ENCODE measurements around the gene SOX30.
"Not testable (repeated sequence)": the region's sequence is repeated elsewhere in the genome, so short reads cannot be mapped to it uniquely, and the experiment has no call there.

Gene SOX30

DNA sequence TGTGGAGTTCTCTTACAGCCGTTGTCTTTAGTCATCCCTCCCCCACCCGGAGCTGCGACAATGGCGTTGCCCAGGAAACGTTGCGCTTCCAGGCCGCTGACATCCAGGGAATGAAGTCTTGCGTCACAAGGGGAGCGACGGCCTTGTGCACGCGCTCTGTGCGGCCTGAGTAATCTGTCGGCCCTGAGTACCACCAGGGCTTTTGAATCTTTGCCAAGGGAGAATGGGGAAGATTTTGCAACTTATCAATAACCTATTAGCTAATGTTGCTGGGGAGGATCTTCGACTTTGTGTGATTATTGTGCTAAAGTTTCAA lies at the start of gene SOX30:
TSS of gene SOX30 (minus strand) at position 62 of the 316 bp plus-strand sequence. CDS start 360 bp downstream, outside the sequence.
- H3K4me3 ChIP-seq (ENCODE audit: low read depth, low read length): no peak within 1 kb of the TSS
- TF ChIP-seq, protein P1, sequence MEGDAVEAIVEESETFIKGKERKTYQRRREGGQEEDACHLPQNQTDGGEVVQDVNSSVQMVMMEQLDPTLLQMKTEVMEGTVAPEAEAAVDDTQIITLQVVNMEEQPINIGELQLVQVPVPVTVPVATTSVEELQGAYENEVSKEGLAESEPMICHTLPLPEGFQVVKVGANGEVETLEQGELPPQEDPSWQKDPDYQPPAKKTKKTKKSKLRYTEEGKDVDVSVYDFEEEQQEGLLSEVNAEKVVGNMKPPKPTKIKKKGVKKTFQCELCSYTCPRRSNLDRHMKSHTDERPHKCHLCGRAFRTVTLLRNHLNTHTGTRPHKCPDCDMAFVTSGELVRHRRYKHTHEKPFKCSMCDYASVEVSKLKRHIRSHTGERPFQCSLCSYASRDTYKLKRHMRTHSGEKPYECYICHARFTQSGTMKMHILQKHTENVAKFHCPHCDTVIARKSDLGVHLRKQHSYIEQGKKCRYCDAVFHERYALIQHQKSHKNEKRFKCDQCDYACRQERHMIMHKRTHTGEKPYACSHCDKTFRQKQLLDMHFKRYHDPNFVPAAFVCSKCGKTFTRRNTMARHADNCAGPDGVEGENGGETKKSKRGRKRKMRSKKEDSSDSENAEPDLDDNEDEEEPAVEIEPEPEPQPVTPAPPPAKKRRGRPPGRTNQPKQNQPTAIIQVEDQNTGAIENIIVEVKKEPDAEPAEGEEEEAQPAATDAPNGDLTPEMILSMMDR (IDR thresholded peaks at IDR 0.05; ENCODE audit: low read depth, low read length): no peak

DNA sequence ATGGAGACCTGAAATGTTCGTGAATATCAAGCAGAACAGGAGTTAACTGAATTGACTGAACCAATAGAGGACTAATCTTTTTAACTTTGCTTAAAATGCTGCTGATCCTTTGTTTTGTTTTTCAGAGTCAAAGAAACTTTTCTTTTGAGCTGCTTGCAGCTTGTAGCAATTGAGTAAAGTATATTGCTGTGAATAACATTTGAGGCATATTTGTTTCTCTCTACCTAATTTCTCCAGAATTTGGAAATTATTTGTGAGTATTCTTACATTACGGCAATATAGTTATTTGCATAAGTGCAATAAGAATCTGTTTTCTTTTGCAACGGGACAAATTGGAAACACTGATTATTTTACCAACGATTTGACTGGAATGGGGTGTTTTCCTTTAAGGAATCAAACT lies 46.4 kb upstream of the SOX30 start:
- not testable (repeated sequence) for H3K4me3 ChIP-seq (ENCODE audit: low read depth, low read length)

DNA sequence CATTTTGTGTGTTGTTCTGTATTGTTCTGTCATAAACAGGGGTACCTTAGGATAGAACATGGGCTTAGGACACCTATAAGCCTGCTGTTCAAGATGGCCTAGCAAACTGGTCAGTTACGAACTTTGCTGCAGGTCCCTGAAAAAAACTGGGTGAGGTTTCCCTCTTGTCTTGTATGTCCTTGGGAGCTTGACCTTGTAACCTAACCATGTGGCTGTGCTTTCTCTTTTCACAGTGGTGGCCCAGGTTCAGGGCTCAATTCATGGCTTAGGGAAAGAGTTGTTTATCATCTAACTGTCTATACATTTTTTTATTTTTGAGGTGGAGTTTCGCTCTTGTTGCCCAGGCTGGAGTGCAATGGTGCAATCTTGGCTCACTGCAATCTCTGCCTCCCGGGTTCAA lies 43.9 kb upstream of the SOX30 start:
- not testable (repeated sequence) for H3K4me3 ChIP-seq (ENCODE audit: low read depth, low read length)

DNA sequence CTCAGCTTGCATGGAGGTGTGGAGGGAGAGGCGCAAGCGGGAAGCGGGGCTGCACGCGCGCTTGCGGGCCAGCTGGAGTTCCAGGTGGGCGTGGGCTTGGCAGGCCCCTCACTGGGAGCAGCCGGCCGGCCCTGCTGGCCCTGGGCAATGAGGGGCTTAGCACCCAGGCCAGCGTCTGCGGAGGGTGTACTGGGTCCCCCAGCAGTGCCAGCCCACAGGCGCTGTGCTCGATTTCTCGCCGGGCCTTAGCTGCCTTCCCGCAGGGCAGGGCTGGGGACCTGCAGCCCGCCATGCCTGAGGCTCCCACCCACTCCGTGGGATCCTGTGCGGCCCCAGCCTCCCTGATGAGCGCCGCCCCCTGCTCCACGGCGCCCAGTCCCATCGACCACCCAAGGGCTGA lies 41.6 kb upstream of the SOX30 start:
- H3K4me3 ChIP-seq (ENCODE audit: low read depth, low read length): not testable (repeated sequence)

DNA sequence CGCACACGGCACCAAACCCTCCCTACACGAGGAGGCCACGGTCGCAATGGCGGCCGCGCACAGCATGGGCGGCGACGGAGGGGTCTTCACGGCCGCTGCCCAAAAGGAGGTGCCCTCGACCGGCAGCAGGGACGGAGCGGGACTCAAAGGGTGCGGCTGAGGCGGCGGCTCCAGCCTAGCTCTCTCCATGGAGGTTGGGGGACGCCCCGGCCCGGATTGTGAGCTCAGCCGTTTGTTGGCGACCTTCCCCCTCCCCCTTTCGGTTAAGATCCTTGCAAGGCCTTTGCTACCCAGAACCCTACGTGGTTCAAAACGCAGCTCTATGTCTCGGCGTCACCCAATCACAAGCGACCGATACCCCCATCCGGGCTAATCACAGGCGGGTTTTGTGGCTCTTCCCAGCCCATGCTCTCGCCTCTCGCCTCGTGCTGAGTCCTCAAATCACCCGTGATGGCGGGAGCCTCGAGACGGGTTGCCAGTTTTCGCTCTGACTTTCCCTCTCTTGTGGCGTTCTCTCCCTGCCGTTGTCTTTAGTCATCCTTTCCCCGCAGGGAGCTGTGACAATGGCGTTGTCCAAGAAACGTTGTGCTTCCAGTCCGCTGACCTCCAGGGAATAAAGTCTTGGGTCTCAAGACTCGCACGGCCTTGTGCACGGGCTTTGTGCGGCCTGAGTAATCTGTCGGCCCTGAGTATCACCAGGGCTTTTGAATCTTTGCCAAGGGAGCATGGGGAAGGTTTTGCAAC lies 38.6 kb upstream of the SOX30 start:
- H3K4me3 ChIP-seq (ENCODE audit: low read depth, low read length): no peak overlapping the region
- TF ChIP-seq, protein P1 (IDR thresholded peaks at IDR 0.05; ENCODE audit: low read depth, low read length): no peak

DNA sequence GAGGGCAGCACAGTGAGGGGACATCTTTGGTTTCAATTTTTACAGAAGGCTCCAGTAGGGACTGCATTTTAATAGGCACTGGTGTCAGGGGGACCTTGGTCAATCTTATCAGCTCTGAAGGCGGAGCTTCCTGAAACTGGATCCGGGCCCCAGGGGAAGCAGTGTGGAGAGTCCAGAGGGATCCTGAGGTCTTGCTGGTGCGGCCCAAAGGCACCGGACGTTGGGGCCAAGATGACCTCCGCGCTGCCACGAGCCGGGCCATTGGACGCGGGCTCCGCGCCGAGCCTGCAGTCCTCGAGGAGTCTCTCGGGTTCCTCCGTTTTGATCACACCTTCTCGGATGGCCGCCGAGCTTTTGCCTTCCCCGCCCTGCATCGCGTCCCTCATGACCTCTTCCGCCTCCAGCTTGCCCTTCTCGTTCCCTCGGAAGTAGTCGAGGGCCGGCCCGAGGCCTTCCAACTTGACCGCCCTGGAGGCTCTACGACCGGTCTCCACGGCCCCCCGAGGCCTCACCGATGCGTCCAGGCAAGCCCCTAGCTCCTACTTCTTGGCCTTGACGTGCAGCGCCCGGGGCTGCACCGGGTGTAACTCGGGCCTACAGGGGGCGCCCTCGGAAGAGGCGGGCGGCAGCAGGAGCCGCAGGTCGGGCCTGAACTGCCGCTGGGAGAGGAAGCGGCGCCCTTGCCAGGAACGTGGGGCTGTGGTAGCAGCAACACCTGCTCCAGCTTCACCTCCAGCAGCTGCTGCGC lies 37.9 kb upstream of the SOX30 start:
- no peak overlapping the region for H3K4me3 ChIP-seq (ENCODE audit: low read depth, low read length)
- TF ChIP-seq, protein P1 (IDR thresholded peaks at IDR 0.05; ENCODE audit: low read depth, low read length): no peak

DNA sequence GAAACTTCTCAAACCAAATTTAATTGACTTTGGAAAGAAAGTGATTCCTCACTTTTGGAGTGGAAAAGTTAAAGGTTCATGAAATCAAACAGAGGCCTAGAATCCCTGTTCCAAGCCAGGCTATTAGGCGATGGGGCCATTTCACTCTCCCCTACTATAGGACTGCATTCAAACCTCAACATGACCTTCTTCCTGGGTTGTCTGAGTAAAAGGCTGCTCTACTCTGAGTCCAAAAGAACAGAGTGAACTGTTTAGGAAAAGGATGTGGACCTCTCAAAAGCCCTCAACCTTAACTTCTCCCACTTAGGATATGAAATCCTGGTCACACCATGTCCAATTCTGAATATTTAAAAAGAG lies 34.9 kb upstream of the SOX30 start:
- TF ChIP-seq, protein P1 (IDR thresholded peaks at IDR 0.05; ENCODE audit: low read depth, low read length): no peak

DNA sequence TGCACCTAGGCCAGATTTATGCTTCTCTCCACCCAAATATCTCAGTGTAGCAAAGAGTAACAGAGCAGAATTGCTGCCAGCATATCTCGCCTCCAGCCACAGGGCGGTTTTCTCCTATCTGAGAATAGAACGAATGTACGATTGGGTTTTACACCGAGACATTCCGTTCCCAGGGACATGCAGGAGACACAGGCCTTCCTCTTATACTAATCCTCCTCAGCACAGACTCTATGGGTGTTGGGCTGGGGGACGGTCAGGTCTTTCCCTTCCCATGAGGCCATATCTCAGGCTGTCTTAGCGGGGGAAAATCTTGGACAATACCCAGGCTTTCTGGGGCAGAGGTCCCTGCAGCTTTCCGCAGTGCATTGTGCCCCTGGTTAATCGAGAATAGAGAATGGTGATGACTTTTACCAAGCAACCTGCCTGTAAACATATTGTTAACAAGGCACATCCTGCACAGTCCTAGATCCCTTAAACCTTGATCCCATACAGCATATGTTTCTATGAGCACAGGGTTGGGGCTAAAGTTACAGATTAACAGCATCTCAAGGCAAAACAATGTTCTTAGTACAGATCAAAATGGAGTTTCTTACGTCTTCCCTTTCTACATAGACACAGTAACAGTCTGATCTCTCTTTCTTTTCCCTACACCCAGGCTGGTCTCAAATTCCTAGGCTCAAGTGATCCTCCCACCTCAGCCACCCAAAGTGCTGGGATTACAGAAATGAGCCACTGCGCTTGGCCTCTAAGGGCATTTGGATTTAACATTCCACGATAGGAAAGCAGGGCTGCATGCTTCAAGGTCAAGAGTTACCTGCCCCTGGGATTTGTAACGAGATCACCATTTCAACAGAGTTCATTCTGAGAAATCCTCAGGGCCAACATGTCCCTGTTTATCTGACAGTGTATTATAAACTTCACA lies 34.3 kb upstream of the SOX30 start:
- H3K4me3 ChIP-seq (ENCODE audit: low read depth, low read length): not testable (repeated sequence)

More for the DNA sequence above, 34.9 kb upstream of the SOX30 start:
- no peak overlapping the region for H3K4me3 ChIP-seq (ENCODE audit: low read depth, low read length)

DNA sequence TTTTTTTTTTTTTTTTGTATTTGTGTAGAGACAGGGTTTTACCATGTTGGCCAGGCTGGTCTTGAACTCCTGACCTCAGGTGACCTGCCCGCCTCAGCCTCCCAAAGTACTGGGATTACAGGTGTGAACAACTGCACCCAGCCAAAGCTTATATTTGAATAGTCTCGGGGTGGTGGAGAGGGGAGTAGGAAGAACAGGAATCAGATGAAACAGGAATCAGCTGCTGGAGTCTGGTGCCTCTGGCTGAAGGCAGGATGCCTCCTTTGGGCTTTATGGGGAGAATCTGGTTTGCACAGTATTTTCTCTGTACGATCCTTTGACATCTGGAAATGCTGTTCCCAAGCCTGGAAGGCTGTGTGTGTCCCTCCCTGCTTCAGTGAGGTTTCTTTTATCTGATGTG lies 30.0 kb upstream of the SOX30 start:
- no peak overlapping the region for H3K4me3 ChIP-seq (ENCODE audit: low read depth, low read length)
- TF ChIP-seq, protein P1 (IDR thresholded peaks at IDR 0.05; ENCODE audit: low read depth, low read length): no peak
